Measurements from ENCODE around the gene FPGS. TPM values are rescaled to one million over a fixed set of nuclear protein-coding genes. Genes with fewer than 3 reads are reported as not detected.

Gene FPGS
- total RNA-seq, 2 experiments from 2014 or later, result 132 to 147 TPM

DNA sequence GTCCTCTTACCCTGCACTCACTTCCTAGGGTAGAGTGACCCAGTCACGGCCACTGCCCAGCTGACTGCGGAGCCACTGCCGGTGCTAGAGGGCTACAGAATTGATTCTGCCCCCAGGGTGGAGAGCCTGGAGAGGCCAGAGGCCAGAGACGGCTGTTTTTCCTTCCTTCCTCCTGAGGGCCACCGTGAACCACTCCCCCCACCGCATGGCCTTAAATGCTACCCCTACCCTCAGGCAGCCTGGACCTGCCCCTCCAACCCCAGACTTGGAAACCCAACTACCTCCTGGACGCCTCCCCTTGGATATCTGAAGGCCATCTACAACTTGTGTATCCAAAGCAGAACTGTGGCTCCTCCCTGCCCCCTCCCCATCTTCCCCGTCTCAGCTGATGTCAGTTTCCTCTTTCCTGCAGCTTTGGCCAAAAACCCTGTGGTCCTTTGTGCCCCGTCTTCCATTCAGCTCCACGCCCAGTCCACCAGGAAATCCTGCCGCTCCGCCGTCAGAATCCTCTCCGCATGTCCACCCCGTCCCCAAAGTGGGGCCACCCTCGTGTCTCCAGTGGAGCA lies 40.5 kb upstream of the FPGS start:
- H3K79me2 ChIP-seq (ENCODE audit: insufficient read depth, low read depth, low read length), result no peaks in the 10 kb centered on the region
- no peaks in the 10 kb centered on the region for H4K20me1 ChIP-seq (ENCODE audit: insufficient read depth, low read length)
- H3K4me2 ChIP-seq (ENCODE audit: low read length), result no peak overlapping the region
- no peak overlapping the region for H3K27ac ChIP-seq (ENCODE audit: low read depth, low read length, poor library complexity, severe bottlenecking)
- intact Hi-C loops (cut with micrococcal nuclease; ENCODE audit: unreplicated experiment), result no loop called here
- no TSS peak for BruUV-seq (replicated peaks)
- peaks cover 2% of the 10 kb centered on the region for H3K4me1 ChIP-seq (ENCODE audit: insufficient read depth, low read length, poor library complexity, severe bottlenecking)
- ChIA-PET CTCF (ENCODE audit: unreplicated experiment) (no interaction called here), POLR2A (no interaction called here)
- TF ChIP-seq, protein P1, sequence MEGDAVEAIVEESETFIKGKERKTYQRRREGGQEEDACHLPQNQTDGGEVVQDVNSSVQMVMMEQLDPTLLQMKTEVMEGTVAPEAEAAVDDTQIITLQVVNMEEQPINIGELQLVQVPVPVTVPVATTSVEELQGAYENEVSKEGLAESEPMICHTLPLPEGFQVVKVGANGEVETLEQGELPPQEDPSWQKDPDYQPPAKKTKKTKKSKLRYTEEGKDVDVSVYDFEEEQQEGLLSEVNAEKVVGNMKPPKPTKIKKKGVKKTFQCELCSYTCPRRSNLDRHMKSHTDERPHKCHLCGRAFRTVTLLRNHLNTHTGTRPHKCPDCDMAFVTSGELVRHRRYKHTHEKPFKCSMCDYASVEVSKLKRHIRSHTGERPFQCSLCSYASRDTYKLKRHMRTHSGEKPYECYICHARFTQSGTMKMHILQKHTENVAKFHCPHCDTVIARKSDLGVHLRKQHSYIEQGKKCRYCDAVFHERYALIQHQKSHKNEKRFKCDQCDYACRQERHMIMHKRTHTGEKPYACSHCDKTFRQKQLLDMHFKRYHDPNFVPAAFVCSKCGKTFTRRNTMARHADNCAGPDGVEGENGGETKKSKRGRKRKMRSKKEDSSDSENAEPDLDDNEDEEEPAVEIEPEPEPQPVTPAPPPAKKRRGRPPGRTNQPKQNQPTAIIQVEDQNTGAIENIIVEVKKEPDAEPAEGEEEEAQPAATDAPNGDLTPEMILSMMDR (conservative IDR thresholded peaks at IDR 0.05; ENCODE audit: low read length), result no peak
- TF ChIP-seq EZH2phosphoT487 (IDR thresholded peaks at IDR 0.05; ENCODE audit: borderline replicate concordance, low read depth, low read length), result no peak
- no peak overlapping the region for H3K4me3 ChIP-seq (ENCODE audit: low read depth, low read length, poor library complexity, severe bottlenecking)
- no peak overlapping the region for H2AFZ ChIP-seq (ENCODE audit: low read length)
- H3K36me3 ChIP-seq (ENCODE audit: insufficient read depth, low read length), result peaks cover 50% of the 10 kb centered on the region
- no peak for DNase-seq (ENCODE audit: low spot score)
- no peaks in the 10 kb centered on the region for H3K9me3 ChIP-seq (ENCODE audit: low read length)
- H3K9me2 ChIP-seq (ENCODE audit: insufficient read depth, low read length), result no peaks in the 10 kb centered on the region

DNA sequence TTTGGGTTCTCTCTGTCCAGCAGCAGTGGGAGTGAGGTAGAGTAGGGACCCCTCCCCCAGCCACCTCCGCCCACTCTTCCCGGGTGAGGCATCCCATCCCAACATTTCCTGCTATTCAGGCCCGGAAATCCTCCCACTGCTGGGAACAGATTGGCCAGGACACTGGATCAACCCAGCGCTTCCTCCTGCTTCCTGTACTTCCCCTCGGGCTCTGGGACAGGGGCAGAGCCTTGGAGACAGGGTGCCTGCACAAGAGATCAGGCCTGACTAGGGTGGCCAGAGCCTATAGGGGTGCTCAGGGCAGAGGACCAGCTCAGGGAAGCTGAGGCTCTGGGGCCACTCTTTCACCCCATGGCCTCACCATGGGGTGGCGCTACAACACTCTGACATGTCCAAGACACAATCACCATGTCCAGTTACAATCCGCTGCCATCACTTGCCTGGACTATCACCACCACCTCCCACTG lies 38.7 kb upstream of the FPGS start:
- peak; percentile 51 for DNase-seq (ENCODE audit: low spot score)
- TF ChIP-seq EZH2phosphoT487 (IDR thresholded peaks at IDR 0.05; ENCODE audit: borderline replicate concordance, low read depth, low read length), result no peak
- TF ChIP-seq, protein P1 (conservative IDR thresholded peaks at IDR 0.05; ENCODE audit: low read length), result peak; percentile 67
- H3K4me1 ChIP-seq (ENCODE audit: insufficient read depth, low read length, poor library complexity, severe bottlenecking), result peaks cover 14% of the 10 kb centered on the region
- H2AFZ ChIP-seq (ENCODE audit: low read length), result no peak overlapping the region
- no peak overlapping the region for H3K27ac ChIP-seq (ENCODE audit: low read depth, low read length, poor library complexity, severe bottlenecking)
- no peaks in the 10 kb centered on the region for H4K20me1 ChIP-seq (ENCODE audit: insufficient read depth, low read length)
- BruUV-seq (replicated peaks), result no TSS peak
- peaks cover 57% of the 10 kb centered on the region for H3K36me3 ChIP-seq (ENCODE audit: insufficient read depth, low read length)
- H3K9me2 ChIP-seq (ENCODE audit: insufficient read depth, low read length), result no peaks in the 10 kb centered on the region
- H3K79me2 ChIP-seq (ENCODE audit: insufficient read depth, low read depth, low read length), result 0 out of 2 replicates have a peak, but pooled peaks cover 3% of the 10 kb centered on the region
- no peak overlapping the region for H3K4me2 ChIP-seq (ENCODE audit: low read length)
- intact Hi-C loops (cut with micrococcal nuclease; ENCODE audit: unreplicated experiment), result loop anchor here (1.0 kb wide), 2 partner anchors 12 to 21 kb away; no protein-coding TSS in a partner anchor
- CTCF ChIA-PET (ENCODE audit: unreplicated experiment), result no interaction called here
- H3K9me3 ChIP-seq (ENCODE audit: low read length), result no peaks in the 10 kb centered on the region
- H3K4me3 ChIP-seq (ENCODE audit: low read depth, low read length, poor library complexity, severe bottlenecking), result no peak overlapping the region
- POLR2A ChIA-PET, result no interaction called here

DNA sequence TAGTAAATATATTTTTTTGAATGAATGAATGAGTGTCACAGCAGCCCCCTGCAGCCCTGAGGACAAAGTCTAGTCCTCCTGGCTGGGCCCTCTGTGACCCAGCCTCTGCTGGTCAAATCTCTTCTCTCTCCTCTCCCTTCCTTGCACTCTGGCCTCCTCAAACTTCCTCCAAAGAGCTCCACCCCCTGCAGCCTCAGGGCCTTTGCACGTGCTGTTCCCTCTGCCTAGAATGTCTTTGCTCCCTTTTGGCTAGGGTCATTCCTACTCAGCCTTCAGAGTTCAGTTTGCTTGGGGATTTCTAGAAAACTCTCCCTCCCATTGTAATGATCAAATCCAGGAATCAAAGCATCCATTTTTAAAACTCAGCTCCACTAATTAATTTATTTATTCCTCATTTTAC lies 37.3 kb upstream of the FPGS start:
- no peak for TF ChIP-seq EZH2phosphoT487 (IDR thresholded peaks at IDR 0.05; ENCODE audit: borderline replicate concordance, low read depth, low read length)
- TF ChIP-seq, protein P1 (conservative IDR thresholded peaks at IDR 0.05; ENCODE audit: low read length), result no peak
- peaks cover 14% of the 10 kb centered on the region; the same call in 1 of the 2 replicates for H3K79me2 ChIP-seq (ENCODE audit: insufficient read depth, low read depth, low read length)
- H3K27ac ChIP-seq (ENCODE audit: low read depth, low read length, poor library complexity, severe bottlenecking), result no peak overlapping the region
- peaks cover 24% of the 10 kb centered on the region for H3K4me1 ChIP-seq (ENCODE audit: insufficient read depth, low read length, poor library complexity, severe bottlenecking)
- H3K4me3 ChIP-seq (ENCODE audit: low read depth, low read length, poor library complexity, severe bottlenecking), result no peak overlapping the region
- peaks cover 66% of the 10 kb centered on the region for H3K36me3 ChIP-seq (ENCODE audit: insufficient read depth, low read length)
- BruUV-seq (replicated peaks), result no TSS peak
- DNase-seq (ENCODE audit: low spot score), result no peak
- no peak overlapping the region for H2AFZ ChIP-seq (ENCODE audit: low read length)
- no peak overlapping the region for H3K4me2 ChIP-seq (ENCODE audit: low read length)
- POLR2A ChIA-PET, result interaction anchor here (0.7 to 1.0 kb wide), 4 partner anchors 21 to 2000 kb away, joined by 3 to 5 read pairs (median 4); no protein-coding TSS in a partner anchor
- intact Hi-C loops (cut with micrococcal nuclease; ENCODE audit: unreplicated experiment), result no loop called here
- H3K9me3 ChIP-seq (ENCODE audit: low read length), result no peaks in the 10 kb centered on the region
- H4K20me1 ChIP-seq (ENCODE audit: insufficient read depth, low read length), result 0 out of 2 replicates have a peak, but pooled peaks cover under 1% of the 10 kb centered on the region
- CTCF ChIA-PET (ENCODE audit: unreplicated experiment), result interaction anchor here (0.9 kb wide), 1 partner anchor 19 kb away, joined by 3 read pairs; no protein-coding TSS in a partner anchor
- H3K9me2 ChIP-seq (ENCODE audit: insufficient read depth, low read length), result no peaks in the 10 kb centered on the region

All from OCI-LY7 (cell line).